Mammary epithelial cell (primary cell): ENCODE measurements around the gene PERCC1.

ENCODE experiments used
- CTCF ChIP-seq, 2 donors: IDR thresholded peaks in 1 of 2; conservative IDR thresholded peaks in 1 of 2; 2 replicates each; pipeline ENCODE4 v1.5.1; 2011 to 2012; ENCODE audit warnings: inconsistent platforms in 2 of 2, low read length in 2 of 2, mild to moderate bottlenecking in 2 of 2, control low read depth in 1 of 2, low read depth in 1 of 2; ENCODE audit not compliant: insufficient read depth in 1 of 2; ENCODE audit errors: extremely low read depth in 1 of 2
- EZH2 ChIP-seq: IDR thresholded peaks from 2 replicates; pipeline ENCODE4 v1.6.1; 2012; ENCODE audit warnings: low read length, inconsistent platforms, borderline replicate concordance

GRCh38 chr16:1422076-1422475, 8.8 kb upstream of the PERCC1 start:
- TF ChIP-seq CTCF (conservative IDR thresholded peaks at IDR 0.05 in 1 of 2, IDR thresholded peaks at IDR 0.05 in 1 of 2; ENCODE audit: extremely low read depth in 1 of 2, insufficient read depth in 1 of 2, low read depth in 1 of 2, low read length in 2 of 2) (no peak), EZH2 (no peak)
